D721Med (cell line): ENCODE results near the gene CCDC57.

Experiments
- DNase-seq: peaks from one replicate; pipeline ENCODE4 v3.0.0; 2011; ENCODE audit warnings: low spot score; ENCODE audit not compliant: insufficient read length
- FAIRE-seq: peaks from 2 replicates; lab custom pipeline; 2011; peaks lifted over from hg19 to GRCh38; lab: Jason Lieb, UNC
- TF ChIP-seq, protein P1 (sequence below): IDR thresholded peaks from 2 replicates; pipeline ENCODE4 v1.5.1; 2012; ENCODE audit warnings: mild to moderate bottlenecking, control low read depth; ENCODE audit not compliant: insufficient read depth; ENCODE audit errors: missing control alignments

The CCDC57 gene

DNA sequence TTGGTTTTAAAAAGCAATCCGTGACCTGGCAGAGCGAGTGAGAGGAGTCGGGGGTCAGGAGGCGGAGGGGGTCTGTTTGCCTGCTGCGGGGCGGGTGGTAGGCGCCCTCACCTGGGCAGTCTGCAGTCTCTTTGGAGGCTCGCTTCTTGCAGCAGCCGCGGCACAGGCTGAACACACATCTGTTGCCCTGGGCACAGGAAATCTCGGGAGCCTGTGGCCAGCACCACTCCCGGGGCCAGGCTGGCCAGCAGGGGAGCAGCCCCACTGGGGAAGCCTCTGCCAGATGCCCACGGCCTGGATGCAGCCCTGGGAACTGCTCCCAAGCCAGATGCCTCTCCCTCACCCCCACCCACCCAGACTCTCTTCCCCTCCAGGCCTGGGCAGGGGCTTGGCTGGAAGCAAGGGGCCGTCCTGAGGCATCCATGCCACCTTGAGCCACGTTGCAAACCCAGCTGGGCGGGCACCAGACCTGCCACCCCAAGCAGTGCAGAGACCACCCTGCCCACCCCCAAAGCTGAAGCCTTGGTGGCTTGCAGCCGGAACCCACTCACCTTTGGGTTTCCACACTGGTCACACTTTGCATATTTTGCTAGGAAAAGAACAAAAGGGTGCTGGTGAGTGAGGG lies 154.3 kb downstream of the CCDC57 start:
- DNase-seq (no peak), FAIRE-seq (no peak)
- TF ChIP-seq, protein P1, sequence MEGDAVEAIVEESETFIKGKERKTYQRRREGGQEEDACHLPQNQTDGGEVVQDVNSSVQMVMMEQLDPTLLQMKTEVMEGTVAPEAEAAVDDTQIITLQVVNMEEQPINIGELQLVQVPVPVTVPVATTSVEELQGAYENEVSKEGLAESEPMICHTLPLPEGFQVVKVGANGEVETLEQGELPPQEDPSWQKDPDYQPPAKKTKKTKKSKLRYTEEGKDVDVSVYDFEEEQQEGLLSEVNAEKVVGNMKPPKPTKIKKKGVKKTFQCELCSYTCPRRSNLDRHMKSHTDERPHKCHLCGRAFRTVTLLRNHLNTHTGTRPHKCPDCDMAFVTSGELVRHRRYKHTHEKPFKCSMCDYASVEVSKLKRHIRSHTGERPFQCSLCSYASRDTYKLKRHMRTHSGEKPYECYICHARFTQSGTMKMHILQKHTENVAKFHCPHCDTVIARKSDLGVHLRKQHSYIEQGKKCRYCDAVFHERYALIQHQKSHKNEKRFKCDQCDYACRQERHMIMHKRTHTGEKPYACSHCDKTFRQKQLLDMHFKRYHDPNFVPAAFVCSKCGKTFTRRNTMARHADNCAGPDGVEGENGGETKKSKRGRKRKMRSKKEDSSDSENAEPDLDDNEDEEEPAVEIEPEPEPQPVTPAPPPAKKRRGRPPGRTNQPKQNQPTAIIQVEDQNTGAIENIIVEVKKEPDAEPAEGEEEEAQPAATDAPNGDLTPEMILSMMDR = no peak

DNA sequence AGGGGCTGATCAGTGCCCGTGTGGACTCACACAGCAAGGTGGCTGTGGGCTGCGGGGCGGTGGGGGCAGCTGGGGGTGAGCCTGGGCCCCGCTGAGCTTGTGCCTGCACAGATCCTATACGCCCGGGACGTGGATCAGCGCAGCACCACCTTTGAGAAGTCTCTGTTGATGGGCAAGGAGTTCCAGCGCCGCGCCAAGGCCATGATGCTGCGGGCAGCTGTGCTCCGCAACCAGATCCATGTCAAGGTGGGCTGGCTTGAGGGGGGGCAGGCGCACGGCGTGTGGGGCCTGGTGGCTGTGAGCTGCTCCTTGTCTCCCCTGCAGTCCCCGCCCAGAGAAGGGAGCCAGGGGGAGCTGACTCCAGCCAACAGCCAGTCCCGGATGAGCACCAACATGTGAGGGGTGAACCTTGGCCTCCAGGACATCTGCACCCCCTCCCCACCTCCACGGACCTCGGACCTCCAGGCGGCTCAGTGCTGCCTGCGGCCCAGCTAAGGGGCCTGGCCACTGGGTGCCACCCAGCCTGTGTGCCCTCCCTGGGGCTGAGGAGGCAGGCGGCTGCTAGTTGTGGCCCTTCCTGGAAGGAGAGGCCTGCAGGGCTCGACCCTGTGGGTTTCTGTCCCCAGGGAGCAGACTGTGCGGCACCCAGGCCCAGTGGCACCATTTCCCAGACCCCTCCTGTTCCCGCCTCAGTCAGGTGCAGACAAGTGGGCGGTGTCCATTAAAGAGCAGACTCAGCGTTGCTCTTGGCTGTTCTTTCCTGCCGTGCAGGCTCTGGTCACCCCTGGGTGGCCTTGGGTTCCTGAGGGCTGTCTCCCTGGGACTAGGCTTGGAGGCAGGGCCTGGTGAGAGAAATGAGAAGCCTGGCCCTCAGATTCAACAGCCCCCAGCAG lies 155.7 kb downstream of the CCDC57 start:
- DNase-seq (no peak), FAIRE-seq (no peak)
- TF ChIP-seq, protein P1 = no peak

DNA sequence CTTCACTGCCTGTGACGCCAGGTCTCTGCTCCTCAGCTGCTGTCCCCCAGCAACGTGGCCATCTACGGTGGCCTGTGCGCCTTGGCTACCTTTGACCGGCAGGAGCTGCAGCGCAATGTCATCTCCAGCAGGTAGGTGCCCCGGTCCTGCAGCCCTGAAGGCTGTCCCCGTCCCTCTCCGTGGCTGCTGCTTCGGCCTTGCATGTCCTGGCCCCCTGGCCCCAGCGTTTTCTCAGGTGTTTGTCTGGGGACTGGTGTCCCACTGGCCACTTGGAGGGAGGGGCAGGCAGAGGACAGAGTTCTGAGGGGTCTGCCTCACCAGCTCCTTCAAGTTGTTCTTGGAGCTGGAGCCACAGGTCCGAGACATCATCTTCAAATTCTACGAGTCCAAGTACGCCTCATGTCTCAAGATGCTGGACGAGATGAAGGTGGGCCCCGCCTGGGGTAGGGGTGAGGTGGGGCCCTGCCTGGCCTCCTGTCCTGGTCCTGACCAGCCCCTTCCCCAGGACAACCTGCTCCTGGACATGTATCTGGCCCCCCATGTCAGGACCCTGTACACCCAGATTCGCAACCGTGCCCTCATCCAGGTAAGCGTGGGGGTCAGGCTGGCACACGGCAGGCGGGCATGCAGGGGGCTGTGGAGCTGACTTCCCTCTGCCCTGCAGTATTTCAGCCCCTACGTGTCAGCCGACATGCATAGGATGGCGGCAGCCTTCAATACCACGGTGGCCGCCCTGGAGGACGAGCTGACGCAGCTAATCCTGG lies 156.5 kb downstream of the CCDC57 start:
- FAIRE-seq = no peak

DNA sequence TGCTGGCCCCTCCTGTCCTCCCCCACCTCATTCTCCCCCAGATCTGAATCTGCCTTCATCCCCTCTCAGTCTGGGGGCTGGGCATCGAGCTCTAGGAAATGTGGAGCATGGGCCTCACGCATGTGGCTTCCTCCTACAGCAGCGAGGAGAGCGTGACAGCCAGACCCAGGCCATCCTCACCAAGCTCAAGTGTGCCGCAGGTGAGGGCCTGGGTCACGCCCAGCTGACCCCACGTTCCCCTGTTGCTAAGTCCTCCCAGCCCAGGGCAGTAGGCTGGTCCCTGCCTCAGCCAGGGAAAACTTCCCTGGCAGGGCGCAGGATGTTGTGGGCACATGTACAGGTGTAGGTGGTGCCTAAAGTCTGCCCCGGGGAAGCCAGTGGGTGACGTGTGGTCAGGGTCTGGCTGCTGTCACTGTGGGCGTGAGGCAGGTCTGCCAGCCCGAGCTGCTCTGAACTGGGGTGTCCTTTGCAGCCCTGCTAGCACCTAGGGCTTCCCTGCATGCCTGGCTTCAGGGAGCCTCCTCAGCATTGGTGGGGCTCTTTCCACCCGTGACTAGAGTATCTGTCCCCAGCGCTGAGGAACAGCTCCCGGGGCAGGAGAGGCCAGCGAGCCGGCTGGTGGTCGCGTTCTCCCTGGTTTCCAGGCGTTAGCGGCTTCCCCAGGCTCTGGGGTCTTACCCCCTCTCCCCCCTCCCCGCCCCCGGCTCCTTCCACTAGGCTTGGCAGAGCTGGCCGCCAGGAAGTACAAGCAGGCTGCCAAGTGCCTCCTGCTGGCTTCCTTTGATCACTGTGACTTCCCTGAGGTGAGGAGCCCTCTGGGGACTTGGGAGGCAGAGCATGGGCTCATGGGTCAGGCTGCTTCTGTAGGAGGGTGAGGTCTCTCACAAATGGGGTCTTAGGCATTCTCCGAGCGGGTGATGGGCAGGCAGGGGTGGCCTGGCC lies 157.3 kb downstream of the CCDC57 start:
- TF ChIP-seq, protein P1 = no peak
- DNase-seq (no peak), FAIRE-seq (no peak)

More for the DNA sequence above, 156.5 kb downstream of the CCDC57 start:
- TF ChIP-seq, protein P1 = no peak
- no peak for DNase-seq

DNA sequence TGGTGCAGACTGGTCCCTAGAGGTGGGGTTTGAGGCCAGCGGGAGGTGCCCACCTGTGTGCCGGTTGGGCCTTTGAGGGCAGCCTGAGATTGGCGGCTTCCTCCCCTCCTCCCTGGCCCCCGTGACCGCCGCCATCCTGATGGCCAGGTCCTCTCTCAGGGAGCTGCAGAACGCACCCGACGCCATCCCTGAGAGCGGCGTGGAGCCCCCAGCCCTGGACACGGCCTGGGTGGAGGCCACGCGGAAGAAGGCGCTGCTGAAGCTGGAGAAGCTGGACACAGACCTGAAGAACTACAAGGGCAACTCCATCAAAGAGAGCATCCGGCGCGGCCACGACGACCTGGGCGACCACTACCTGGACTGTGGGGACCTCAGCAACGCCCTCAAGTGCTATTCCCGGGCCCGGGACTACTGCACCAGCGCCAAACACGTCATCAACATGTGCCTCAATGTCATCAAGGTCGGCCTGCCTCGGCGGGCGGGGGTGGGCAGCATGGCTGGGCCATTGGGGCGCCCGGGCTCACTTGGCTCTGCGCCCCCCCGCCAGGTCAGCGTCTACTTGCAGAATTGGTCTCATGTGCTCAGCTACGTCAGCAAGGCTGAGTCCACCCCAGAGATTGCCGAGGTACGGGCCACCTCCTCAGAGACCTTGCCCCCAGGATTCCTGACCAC lies 158.2 kb downstream of the CCDC57 start:
- FAIRE-seq (no peak), DNase-seq (no peak)
- TF ChIP-seq, protein P1 = no peak
